ENCODE measurements around the gene AASDH.

Gene AASDH

DNA sequence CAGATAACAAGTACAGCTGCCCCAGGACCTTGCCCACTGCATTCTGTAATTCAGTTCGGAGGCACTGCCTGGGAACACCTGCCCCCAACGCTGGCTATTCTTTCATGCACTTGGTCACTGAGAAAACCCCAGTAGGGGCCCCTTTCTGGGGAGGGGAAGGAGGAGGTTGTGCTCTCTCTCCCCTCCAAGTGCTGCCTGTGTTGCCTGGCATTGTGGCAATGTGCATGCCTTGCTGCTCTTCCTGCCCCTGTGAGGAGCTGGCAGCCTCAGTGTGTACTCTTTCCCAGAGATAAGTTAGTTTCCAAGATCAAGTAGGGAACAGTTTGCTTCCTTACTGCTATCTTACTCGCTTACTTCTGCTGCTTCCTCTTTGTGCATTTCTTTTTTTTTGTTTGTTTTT lies 90.8 kb downstream of the AASDH start:
- Mint-ChIP-seq H3K27me3 (peaks cover 6% of the 10 kb centered on the region), H3K4me3 (no peak overlapping the region), H3K9me3 (peaks cover 4% of the 10 kb centered on the region), H3K27ac (no peak overlapping the region), H3K36me3 (ENCODE audit: low read depth) (peaks cover 4% of the 10 kb centered on the region), H3K4me1 (peaks cover 6% of the 10 kb centered on the region)
- DNase-seq (no peak), ATAC-seq (no peak)

DNA sequence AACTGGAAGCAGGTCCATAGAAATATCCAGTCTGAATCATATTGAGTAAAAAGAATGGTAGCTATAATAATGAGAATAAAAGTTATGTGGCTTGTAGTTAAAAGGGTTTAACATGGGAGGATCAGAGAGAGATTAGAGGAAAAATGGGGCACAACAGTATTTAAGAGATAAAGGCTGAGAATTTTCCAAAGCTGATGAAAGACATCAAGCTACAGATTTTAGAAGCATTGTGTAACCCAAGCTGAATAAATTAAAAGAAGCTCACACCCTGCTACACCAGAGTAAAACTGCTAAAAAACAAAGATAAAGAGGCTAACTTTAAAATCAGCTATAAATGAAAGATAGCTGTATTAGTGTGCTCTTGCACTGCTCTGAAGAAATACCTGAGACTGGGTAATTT lies 94.2 kb downstream of the AASDH start:
- Mint-ChIP-seq H3K9me3 (peaks cover 4% of the 10 kb centered on the region), H3K4me1 (peaks cover 9% of the 10 kb centered on the region), H3K27ac (no peak overlapping the region), H3K4me3 (no peak overlapping the region), H3K36me3 (ENCODE audit: low read depth) (peaks cover 4% of the 10 kb centered on the region), H3K27me3 (no peaks in the 10 kb centered on the region)
- ATAC-seq (no peak), DNase-seq (no peak)

DNA sequence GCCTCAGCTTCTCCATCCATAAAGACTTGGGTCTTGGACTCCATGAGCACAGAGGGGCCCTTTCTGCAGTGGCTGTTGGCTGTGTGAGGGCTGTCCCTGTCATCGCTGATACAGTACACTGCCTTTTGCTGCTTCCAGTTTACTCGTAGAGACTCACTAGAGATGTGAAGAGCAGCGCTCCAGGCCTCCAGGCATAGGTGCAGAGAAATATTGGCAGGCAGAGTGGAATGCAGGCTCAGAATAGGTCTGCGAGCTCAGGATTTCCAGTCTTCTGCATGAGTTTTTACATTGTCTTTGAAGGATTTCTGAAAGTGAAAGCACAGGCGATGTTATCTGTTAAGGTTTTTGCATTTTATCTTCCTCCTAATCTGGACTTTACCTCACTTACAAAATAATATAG lies 97.4 kb downstream of the AASDH start:
- Mint-ChIP-seq H3K27me3 (no peaks in the 10 kb centered on the region), H3K36me3 (ENCODE audit: low read depth) (peaks cover 4% of the 10 kb centered on the region), H3K9me3 (peaks cover 4% of the 10 kb centered on the region), H3K4me1 (peaks cover 9% of the 10 kb centered on the region), H3K27ac (no peak overlapping the region), H3K4me3 (no peak overlapping the region)
- no peak for ATAC-seq
- no peak for DNase-seq

DNA sequence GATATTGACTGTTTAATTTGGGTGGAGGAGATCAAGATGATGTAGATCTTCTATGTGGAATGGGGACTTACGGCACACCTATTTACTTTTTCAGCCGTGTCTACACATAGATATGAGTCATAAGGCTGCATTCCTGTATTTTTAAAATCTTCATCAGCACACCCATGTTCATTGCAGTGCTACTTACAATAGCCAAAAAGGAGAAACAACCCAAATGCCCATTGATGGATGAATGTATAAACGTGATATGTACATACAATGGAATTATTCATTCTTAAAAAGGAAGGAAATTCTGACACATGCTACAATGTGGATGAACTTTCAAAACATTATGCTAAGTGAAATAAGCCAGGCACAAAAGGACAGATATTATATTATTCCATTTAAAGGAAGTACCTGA lies 98.6 kb downstream of the AASDH start:
- Mint-ChIP-seq H3K9me3 (peaks cover 4% of the 10 kb centered on the region), H3K4me1 (peaks cover 9% of the 10 kb centered on the region), H3K27me3 (no peaks in the 10 kb centered on the region), H3K36me3 (ENCODE audit: low read depth) (peaks cover 4% of the 10 kb centered on the region), H3K4me3 (no peak overlapping the region), H3K27ac (no peak overlapping the region)
- ATAC-seq: no peak
- no peak for DNase-seq

All from activated naive CD8-positive, alpha-beta T cell treated with anti-CD3 and anti-CD28 coated beads, Interleukin-2, amount 50 U/mL, for 24 hours (primary cell).